HCT116 (cell line): Measurements from ENCODE around the gene ARFGEF3. TPM values are rescaled to one million over a fixed set of nuclear protein-coding genes. Genes with fewer than 3 reads are reported as not detected.

Experiments
- ATAC-seq: fragments of 200-7000 bp; cut with Tn5 transposase; 2 replicates; pipeline ENCODE4 v1.9.1; 2020; ENCODE audit warnings: mild to moderate bottlenecking, moderate library complexity
- BruUV-seq: library from RNA; stranded (reverse); fragments of 400-500 nt; replicated peaks from 2 replicates; lab custom pipeline; 2021; lab: Mats Ljungman, UMichigan
- CTCF ChIA-PET: fragments of 300-600 bp; sonication (Branson Sonifier 250); formaldehyde crosslinking; loops from one replicate; lab custom pipeline; 2021; ENCODE audit warnings: antibody characterized with exemption; lab: Charles Lee
- POLR2A ChIA-PET: fragments of 300-600, 350-600 bp; sonication (Branson Sonifier 250); formaldehyde crosslinking; loops from one replicate; lab custom pipeline; 2021; ENCODE audit warnings: antibody characterized with exemption; lab: Charles Lee
- RAD21 ChIA-PET, 2 experiments: fragments of 300-600 bp; sonication (Branson Sonifier 250); formaldehyde crosslinking; loops; one replicate each; lab custom pipeline; 2023; ENCODE audit warnings: low total read pairs in 2 of 2; ENCODE audit not compliant: uncharacterized antibody in 2 of 2, unreplicated experiment in 2 of 2, low non-redundant PET in 1 of 2; lab: Charles Lee
- DNase-seq: peaks from one replicate; pipeline ENCODE4 v3.0.0-alpha.2; 2010; ENCODE audit warnings: low read depth, low spot score
- H2AFZ ChIP-seq: fragments of 200-600 bp; shearing (Covaris generic), sonication (generic); 2 replicates; pipeline ENCODE4 v1.6.1; 2017; ENCODE audit warnings: low read depth, mixed run types, mixed read lengths, antibody characterized with exemption, low read length; ENCODE audit not compliant: poor library complexity, severe bottlenecking
- H3K27ac ChIP-seq: 2 replicates; pipeline ENCODE4 v1.5.1; 2012; ENCODE audit warnings: low read depth, low read length
- H3K27me3 ChIP-seq: fragments of 200-600 bp; sonication (generic); 2 replicates; pipeline ENCODE4 v1.6.1; 2016; ENCODE audit warnings: mixed run types, low read length, mixed read lengths; ENCODE audit not compliant: insufficient read depth
- H3K36me3 ChIP-seq, 2 experiments: fragments of 200-500 bp in 1 of 2; fragments of 200-600 bp in 1 of 2; sonication (Bioruptor generic) in 1 of 2; sonication (generic) in 1 of 2; 2 replicates each; pipeline versions ENCODE4 v1.5.1 to v1.6.1; 2014 to 2016; ENCODE audit warnings: low read length in 2 of 2, inconsistent platforms in 1 of 2, mixed read lengths in 1 of 2, mixed run types in 1 of 2; ENCODE audit not compliant: insufficient read depth in 2 of 2, control insufficient read depth in 1 of 2
- H3K4me1 ChIP-seq, 2 experiments: fragments of 200-600 bp in 1 of 2; sonication (generic) in 1 of 2; 2 replicates each; pipeline versions ENCODE4 v1.5.1 to v1.6.1; 2012 to 2017; ENCODE audit warnings: low read length in 2 of 2, inconsistent platforms in 1 of 2, mild to moderate bottlenecking in 1 of 2, mixed read lengths in 1 of 2, mixed run types in 1 of 2, moderate library complexity in 1 of 2; ENCODE audit not compliant: insufficient read depth in 2 of 2, control insufficient read depth in 1 of 2
- H3K4me2 ChIP-seq: fragments of 200-600 bp; sonication (generic); 2 replicates; pipeline ENCODE4 v1.6.1; 2017; ENCODE audit warnings: mixed run types, low read length, mixed read lengths
- H3K4me3 ChIP-seq, 2 experiments: fragments of 200-600 bp in 1 of 2; sonication (generic) in 1 of 2; replicated peaks in 1 of 2; 2 replicates each; pipeline ENCODE4 v1.5.1; 2011 to 2016; ENCODE audit warnings: low read length in 2 of 2, control low read depth in 1 of 2, low read depth in 1 of 2, mild to moderate bottlenecking in 1 of 2, mixed read lengths in 1 of 2, mixed run types in 1 of 2
- H3K79me2 ChIP-seq: fragments of 200-600 bp; sonication (generic); 2 replicates; pipeline ENCODE4 v1.6.1; 2017; ENCODE audit warnings: mild to moderate bottlenecking, mixed run types, low read length, moderate library complexity, mixed read lengths; ENCODE audit not compliant: insufficient read depth
- H3K9ac ChIP-seq: fragments of 200-600 bp; sonication (generic); 2 replicates; pipeline ENCODE4 v1.6.1; 2016; ENCODE audit warnings: low read length, mixed read lengths
- H3K9me2 ChIP-seq: fragments of 200-600 bp; sonication (generic), shearing (Covaris generic); 2 replicates; pipeline ENCODE4 v1.6.1; 2017; ENCODE audit warnings: mixed run types, mild to moderate bottlenecking, moderate library complexity; ENCODE audit not compliant: insufficient read depth
- H3K9me3 ChIP-seq, 2 experiments: fragments of 200-500 bp in 1 of 2; fragments of 200-600 bp in 1 of 2; sonication (Bioruptor generic) in 1 of 2; sonication (generic) in 1 of 2; 2 replicates each; pipeline ENCODE4 v1.6.1; 2014 to 2017; ENCODE audit warnings: low read length in 2 of 2, mixed read lengths in 2 of 2, inconsistent platforms in 1 of 2, low read depth in 1 of 2, mild to moderate bottlenecking in 1 of 2, mixed run types in 1 of 2, moderate library complexity in 1 of 2; ENCODE audit not compliant: control insufficient read depth in 1 of 2, insufficient read depth in 1 of 2
- H4K20me1 ChIP-seq: fragments of 200-600 bp; sonication (generic), shearing (Covaris generic); 2 replicates; pipeline ENCODE4 v1.6.1; 2017; ENCODE audit warnings: mixed run types, mild to moderate bottlenecking, moderate library complexity; ENCODE audit not compliant: insufficient read depth
- ATF3 ChIP-seq: IDR thresholded peaks from 2 replicates; pipeline ENCODE4 v1.6.1; 2012
- CEBPB ChIP-seq: IDR thresholded peaks from 2 replicates; pipeline ENCODE4 v1.6.1; 2012; ENCODE audit warnings: low read depth
- CTCF ChIP-seq, 3 experiments: fragments of 200-600 bp in 1 of 3; sonication (generic) in 1 of 3; IDR thresholded peaks in 2 of 3; conservative IDR thresholded peaks in 1 of 3; 2 replicates each; pipeline ENCODE4 v1.5.1; 2012 to 2017; ENCODE audit warnings: low read depth in 2 of 3, low read length in 2 of 3, antibody characterized with exemption in 1 of 3, borderline replicate concordance in 1 of 3, control low read depth in 1 of 3, mild to moderate bottlenecking in 1 of 3, mixed read lengths in 1 of 3, mixed run types in 1 of 3, moderate library complexity in 1 of 3; ENCODE audit not compliant: insufficient read depth in 1 of 3
- EGR1 ChIP-seq: IDR thresholded peaks from 2 replicates; pipeline ENCODE4 v1.6.1; 2012; ENCODE audit warnings: low read depth
- FOSL1 ChIP-seq: IDR thresholded peaks from 2 replicates; pipeline ENCODE4 v1.6.1; 2012; ENCODE audit warnings: low read depth
- MAX ChIP-seq: IDR thresholded peaks from 2 replicates; pipeline ENCODE4 v1.6.1; 2012
- SIN3A ChIP-seq: IDR thresholded peaks from 2 replicates; pipeline ENCODE4 v1.6.1; 2012; ENCODE audit warnings: low read depth
- SP1 ChIP-seq: IDR thresholded peaks from 2 replicates; pipeline ENCODE4 v1.6.1; 2012; ENCODE audit warnings: low read depth
- SRF ChIP-seq: IDR thresholded peaks from 2 replicates; pipeline ENCODE4 v1.6.1; 2012; ENCODE audit warnings: low read depth
- TCF7L2 ChIP-seq: IDR thresholded peaks from 2 replicates; pipeline ENCODE4 v1.7.0; 2011; ENCODE audit warnings: borderline replicate concordance, inconsistent platforms; ENCODE audit not compliant: insufficient read depth, insufficient read length; ENCODE audit errors: extremely low read depth
- YY1 ChIP-seq: IDR thresholded peaks from 2 replicates; pipeline ENCODE4 v1.6.1; 2011; ENCODE audit warnings: low read length, low read depth, moderate library complexity, mild to moderate bottlenecking; ENCODE audit not compliant: insufficient replicate concordance; ENCODE audit errors: extremely low read depth
- intact Hi-C: fragments of 100-400 bp; cut with micrococcal nuclease; formaldehyde crosslinking; loops from 2 replicates; pipeline ENCODE4 v1.10.0; 2022
- total RNA-seq: library from RNA; stranded (reverse); gene quantifications from one replicate; pipeline ENCODE4 v1.2.1, GENCODE V29; 2021; ENCODE audit not compliant: unreplicated experiment
- TF ChIP-seq, protein P1 (sequence below): IDR thresholded peaks from 2 replicates; pipeline ENCODE4 v1.6.1; 2011; ENCODE audit warnings: mild to moderate bottlenecking, low read length, moderate library complexity; ENCODE audit not compliant: insufficient replicate concordance; ENCODE audit errors: extremely low read depth

ARFGEF3 gene
- total RNA-seq, 1 experiment from 2014 or later: 3.8 TPM

- no peaks in the 10 kb centered on the region for H3K9me2 ChIP-seq
- H4K20me1 ChIP-seq: no peaks in the 10 kb centered on the region
- no peak overlapping the region for H3K4me3 ChIP-seq
- H3K27me3 ChIP-seq: no peaks in the 10 kb centered on the region
- no peaks in the 10 kb centered on the region for H3K79me2 ChIP-seq
- ChIA-PET RAD21 (no interaction called here), POLR2A (no interaction called here), CTCF (no interaction called here)
- no peaks in the 10 kb centered on the region for H3K9me3 ChIP-seq
- no peak overlapping the region for H2AFZ ChIP-seq
- H3K4me2 ChIP-seq: no peak overlapping the region
- intact Hi-C loops: no loop called here
- no peak for ATAC-seq
- TF ChIP-seq CTCF (IDR thresholded peaks at IDR 0.05 in 2 of 3, conservative IDR thresholded peaks at IDR 0.05 in 1 of 3; ENCODE audit: borderline replicate concordance in 1 of 3, insufficient read depth in 1 of 3, low read depth in 2 of 3, low read length in 2 of 3): no peak
- no peak for TF ChIP-seq MAX
- no peak for TF ChIP-seq CEBPB
- no peak for TF ChIP-seq ATF3
- no peak for TF ChIP-seq FOSL1
- no peak for TF ChIP-seq SIN3A
- TF ChIP-seq, protein P1, sequence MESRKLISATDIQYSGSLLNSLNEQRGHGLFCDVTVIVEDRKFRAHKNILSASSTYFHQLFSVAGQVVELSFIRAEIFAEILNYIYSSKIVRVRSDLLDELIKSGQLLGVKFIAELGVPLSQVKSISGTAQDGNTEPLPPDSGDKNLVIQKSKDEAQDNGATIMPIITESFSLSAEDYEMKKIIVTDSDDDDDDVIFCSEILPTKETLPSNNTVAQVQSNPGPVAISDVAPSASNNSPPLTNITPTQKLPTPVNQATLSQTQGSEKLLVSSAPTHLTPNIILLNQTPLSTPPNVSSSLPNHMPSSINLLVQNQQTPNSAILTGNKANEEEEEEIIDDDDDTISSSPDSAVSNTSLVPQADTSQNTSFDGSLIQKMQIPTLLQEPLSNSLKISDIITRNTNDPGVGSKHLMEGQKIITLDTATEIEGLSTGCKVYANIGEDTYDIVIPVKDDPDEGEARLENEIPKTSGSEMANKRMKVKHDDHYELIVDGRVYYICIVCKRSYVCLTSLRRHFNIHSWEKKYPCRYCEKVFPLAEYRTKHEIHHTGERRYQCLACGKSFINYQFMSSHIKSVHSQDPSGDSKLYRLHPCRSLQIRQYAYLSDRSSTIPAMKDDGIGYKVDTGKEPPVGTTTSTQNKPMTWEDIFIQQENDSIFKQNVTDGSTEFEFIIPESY: no peak
- no peak for TF ChIP-seq TCF7L2
- TF ChIP-seq SRF: no peak
- no peak for TF ChIP-seq YY1
- no peak for TF ChIP-seq EGR1
- no peak for TF ChIP-seq SP1
- DNase-seq: no peak
- H3K36me3 ChIP-seq: no peaks in the 10 kb centered on the region
- H3K27ac ChIP-seq: no peak overlapping the region
- no TSS peak for BruUV-seq
- no peaks in the 10 kb centered on the region for H3K4me1 ChIP-seq
- no peak overlapping the region for H3K9ac ChIP-seq
These were observed 22.0 kb downstream of the ARFGEF3 start for GRCh38 chr6:138183790-138184134.
